K562 (cell line): ENCODE measurements around the gene RNF223.

Experiments used
- CTCF ChIP-seq, 3 experiments: IDR thresholded peaks in 2 of 3; conservative IDR thresholded peaks in 1 of 3; 2 replicates each; pipeline ENCODE4 v1.5.1; 2011 to 2012; ENCODE audit warnings: low read length in 3 of 3, mild to moderate bottlenecking in 3 of 3, control low read depth in 2 of 3, improper control_type of control experiment in 1 of 3, inconsistent platforms in 1 of 3, low read depth in 1 of 3, mixed read lengths in 1 of 3, moderate library complexity in 1 of 3; ENCODE audit not compliant: insufficient read depth in 2 of 3
- EP300 ChIP-seq: IDR thresholded peaks from 2 replicates; pipeline ENCODE4 v1.6.1; 2012; ENCODE audit warnings: low read length, improper control_type of control experiment
- TF ChIP-seq, protein P1 (sequence below): sonication (generic); formaldehyde crosslinking; IDR thresholded peaks from 2 replicates; pipeline ENCODE4 v1.8.1; 2022; ENCODE audit warnings: missing genetic modification reagents

GRCh38 chr1:1072299-1072848 lies 1.7 kb downstream of the RNF223 start:
- TF ChIP-seq, protein P1, sequence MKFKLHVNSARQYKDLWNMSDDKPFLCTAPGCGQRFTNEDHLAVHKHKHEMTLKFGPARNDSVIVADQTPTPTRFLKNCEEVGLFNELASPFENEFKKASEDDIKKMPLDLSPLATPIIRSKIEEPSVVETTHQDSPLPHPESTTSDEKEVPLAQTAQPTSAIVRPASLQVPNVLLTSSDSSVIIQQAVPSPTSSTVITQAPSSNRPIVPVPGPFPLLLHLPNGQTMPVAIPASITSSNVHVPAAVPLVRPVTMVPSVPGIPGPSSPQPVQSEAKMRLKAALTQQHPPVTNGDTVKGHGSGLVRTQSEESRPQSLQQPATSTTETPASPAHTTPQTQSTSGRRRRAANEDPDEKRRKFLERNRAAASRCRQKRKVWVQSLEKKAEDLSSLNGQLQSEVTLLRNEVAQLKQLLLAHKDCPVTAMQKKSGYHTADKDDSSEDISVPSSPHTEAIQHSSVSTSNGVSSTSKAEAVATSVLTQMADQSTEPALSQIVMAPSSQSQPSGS (CRISPR knock-in tag), result no peak
- TF ChIP-seq CTCF (IDR thresholded peaks at IDR 0.05 in 2 of 3, conservative IDR thresholded peaks at IDR 0.05 in 1 of 3; ENCODE audit: insufficient read depth in 2 of 3, low read depth in 1 of 3, low read length in 3 of 3), result no peak
- no peak for TF ChIP-seq EP300
